HG02588 (cell line): ENCODE data around the gene TSPAN32.
"Not testable (repeated sequence)": the region's sequence is repeated elsewhere in the genome, so short reads cannot be mapped to it uniquely, and the experiment has no call there.

Experiments
- ATAC-seq: cut with Tn5 transposase; IDR thresholded peaks from one replicate; pipeline ENCODE4 v1.9.1; 2021; ENCODE audit warnings: mild to moderate bottlenecking, moderate library complexity; ENCODE audit not compliant: unreplicated experiment

Gene TSPAN32

GRCh38 chr11:2280208-2280607 is 21.6 kb upstream of the TSPAN32 start:
- no peak for ATAC-seq

GRCh38 chr11:2286350-2286749 is 15.5 kb upstream of the TSPAN32 start:
- not testable (repeated sequence) for ATAC-seq

- ATAC-seq, result no peak
Measured at GRCh38 chr11:2287091-2287490, 14.7 kb upstream of the TSPAN32 start.

- no peak for ATAC-seq
Measured at GRCh38 chr11:2289350-2289749, 12.5 kb upstream of the TSPAN32 start.

- no peak for ATAC-seq
Measured at GRCh38 chr11:2289859-2290258, 12.0 kb upstream of the TSPAN32 start.

- ATAC-seq, result no peak
Measured at GRCh38 chr11:2290351-2290841, 11.4 kb upstream of the TSPAN32 start.

GRCh38 chr11:2293531-2293971 is 8.3 kb upstream of the TSPAN32 start:
- no peak for ATAC-seq

- ATAC-seq, result no peak
Measured at GRCh38 chr11:2293984-2294925, 7.6 kb upstream of the TSPAN32 start.

- ATAC-seq, result no peak
Measured at GRCh38 chr11:2294926-2295290, 6.9 kb upstream of the TSPAN32 start.

- no peak for ATAC-seq
Measured at GRCh38 chr11:2295971-2296912, 5.6 kb upstream of the TSPAN32 start.

- ATAC-seq, result no peak
Measured at GRCh38 chr11:2296913-2297622, 4.7 kb upstream of the TSPAN32 start.

- no peak for ATAC-seq
Measured at GRCh38 chr11:2297623-2298030, 4.2 kb upstream of the TSPAN32 start.

GRCh38 chr11:2298131-2298794 is 3.5 kb upstream of the TSPAN32 start:
- ATAC-seq, result no peak

GRCh38 chr11:2298795-2299761 is 2.7 kb upstream of the TSPAN32 start:
- ATAC-seq, result no peak

GRCh38 chr11:2299773-2300172 is 2.0 kb upstream of the TSPAN32 start:
- ATAC-seq, result no peak

- no peak for ATAC-seq
Measured at GRCh38 chr11:2300290-2300935, 1.4 kb upstream of the TSPAN32 start.

- ATAC-seq, result no peak
Measured at GRCh38 chr11:2300936-2301630, 730 bp upstream of the TSPAN32 start.

- no peak for ATAC-seq
Measured at GRCh38 chr11:2302306-2302895, 588 bp downstream of the TSPAN32 start.
